IMR-90 (cell line): Measurements from ENCODE around the gene MAP3K8.

Experiments
- BHLHE40 ChIP-seq: fragments of 150-350 bp; IDR thresholded peaks from 2 replicates; pipeline ENCODE4 v1.6.1; 2016; ENCODE audit warnings: mild to moderate bottlenecking, low read depth, low read length
- FOS ChIP-seq: fragments of 150-350 bp; IDR thresholded peaks from 2 replicates; pipeline ENCODE4 v1.6.1; 2016; ENCODE audit warnings: low read depth, low read length
- MAFK ChIP-seq: IDR thresholded peaks from 2 replicates; pipeline ENCODE4 v1.6.1; 2012; ENCODE audit warnings: low read depth, low read length, improper control_type of control experiment
- MAZ ChIP-seq: IDR thresholded peaks from 2 replicates; pipeline ENCODE4 v1.6.1; 2012; ENCODE audit warnings: low read depth, mild to moderate bottlenecking, low read length, improper control_type of control experiment, moderate library complexity, borderline replicate concordance
- MXI1 ChIP-seq: IDR thresholded peaks from 2 replicates; pipeline ENCODE4 v1.6.1; 2012; ENCODE audit warnings: low read depth, mild to moderate bottlenecking, low read length, moderate library complexity, borderline replicate concordance
- NFE2L2 ChIP-seq: fragments of 150-350 bp; IDR thresholded peaks from 2 replicates; pipeline ENCODE4 v1.6.1; 2016; ENCODE audit warnings: low read depth, mild to moderate bottlenecking, low read length
- POLR2A ChIP-seq: IDR thresholded peaks from 2 replicates; pipeline ENCODE4 v1.6.1; 2012; ENCODE audit warnings: mild to moderate bottlenecking, low read depth, low read length
- RAD21 ChIP-seq: IDR thresholded peaks from 2 replicates; pipeline ENCODE4 v1.6.1; 2012; ENCODE audit warnings: low read length, improper control_type of control experiment
- RCOR1 ChIP-seq: IDR thresholded peaks from 2 replicates; pipeline ENCODE4 v1.6.1; 2012; ENCODE audit warnings: mild to moderate bottlenecking, low read length, improper control_type of control experiment; ENCODE audit not compliant: insufficient replicate concordance
- RFX5 ChIP-seq: IDR thresholded peaks from 2 replicates; pipeline ENCODE4 v1.8.0; 2012; ENCODE audit warnings: low read depth, mild to moderate bottlenecking, low read length, moderate library complexity
- SMC3 ChIP-seq: fragments of 150-350 bp; IDR thresholded peaks from 2 replicates; pipeline ENCODE4 v1.6.1; 2016; ENCODE audit warnings: low read depth, mild to moderate bottlenecking, antibody characterized with exemption, low read length, moderate library complexity
- TF ChIP-seq, protein P1 (sequence below): conservative IDR thresholded peaks from 2 replicates; pipeline ENCODE4 v1.5.1; 2012; ENCODE audit warnings: mild to moderate bottlenecking, low read depth, low read length, improper control_type of control experiment
- TF ChIP-seq, protein P2 (sequence below): fragments of 150-350 bp; IDR thresholded peaks from 2 replicates; pipeline ENCODE4 v1.6.1; 2017; ENCODE audit warnings: mild to moderate bottlenecking, antibody characterized with exemption, low read length, low read depth
- TF ChIP-seq, protein P3 (sequence below): fragments of 150-350 bp; IDR thresholded peaks from 2 replicates; pipeline ENCODE4 v1.6.1; 2016; ENCODE audit warnings: low read depth, mild to moderate bottlenecking, low read length, moderate library complexity, borderline replicate concordance

DNA sequence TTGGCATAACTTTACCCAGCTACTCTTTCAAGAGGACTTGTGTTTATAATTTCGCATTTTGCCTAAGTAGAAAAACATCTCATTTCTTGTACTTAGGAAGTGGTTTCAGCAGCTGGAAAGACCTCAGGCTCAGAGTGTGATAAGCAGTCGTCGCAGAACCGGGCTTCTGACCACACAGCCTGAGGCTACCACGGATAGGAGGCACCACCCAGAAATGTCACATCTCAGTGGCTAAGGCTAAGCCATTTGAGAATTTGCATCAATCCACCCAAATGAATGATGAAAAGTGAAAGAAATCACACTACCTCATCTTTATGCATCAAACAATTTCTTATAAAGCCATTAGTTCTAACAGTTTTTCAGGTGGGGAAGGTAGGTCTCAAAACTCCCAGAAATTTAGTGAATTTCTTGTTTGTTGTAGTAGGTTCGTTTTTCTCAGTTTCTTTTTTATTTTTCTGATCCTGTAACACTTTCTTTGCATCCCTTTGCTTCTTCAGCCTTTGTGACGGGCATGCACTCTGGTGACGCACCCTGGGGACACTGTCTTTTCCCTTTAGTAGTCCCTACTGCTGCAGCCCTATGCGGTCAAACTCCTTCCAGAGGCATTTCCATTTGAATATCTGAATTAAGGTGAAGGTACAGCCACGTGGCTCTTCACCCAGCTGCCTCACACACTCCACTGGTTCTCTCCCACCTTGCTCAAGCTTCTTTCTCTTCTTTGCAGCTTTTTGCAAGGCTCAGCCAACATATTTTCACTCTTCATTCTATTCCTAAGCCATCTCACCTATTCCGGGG is 68.5 kb downstream of the MAP3K8 start:
- TF ChIP-seq POLR2A (no peak), RFX5 (no peak), RAD21 (no peak), MAFK (no peak), FOS (no peak), MXI1 (no peak), NFE2L2 (no peak), BHLHE40 (no peak), SMC3 (no peak), RCOR1 (no peak), MAZ (no peak)
- TF ChIP-seq, protein P1, sequence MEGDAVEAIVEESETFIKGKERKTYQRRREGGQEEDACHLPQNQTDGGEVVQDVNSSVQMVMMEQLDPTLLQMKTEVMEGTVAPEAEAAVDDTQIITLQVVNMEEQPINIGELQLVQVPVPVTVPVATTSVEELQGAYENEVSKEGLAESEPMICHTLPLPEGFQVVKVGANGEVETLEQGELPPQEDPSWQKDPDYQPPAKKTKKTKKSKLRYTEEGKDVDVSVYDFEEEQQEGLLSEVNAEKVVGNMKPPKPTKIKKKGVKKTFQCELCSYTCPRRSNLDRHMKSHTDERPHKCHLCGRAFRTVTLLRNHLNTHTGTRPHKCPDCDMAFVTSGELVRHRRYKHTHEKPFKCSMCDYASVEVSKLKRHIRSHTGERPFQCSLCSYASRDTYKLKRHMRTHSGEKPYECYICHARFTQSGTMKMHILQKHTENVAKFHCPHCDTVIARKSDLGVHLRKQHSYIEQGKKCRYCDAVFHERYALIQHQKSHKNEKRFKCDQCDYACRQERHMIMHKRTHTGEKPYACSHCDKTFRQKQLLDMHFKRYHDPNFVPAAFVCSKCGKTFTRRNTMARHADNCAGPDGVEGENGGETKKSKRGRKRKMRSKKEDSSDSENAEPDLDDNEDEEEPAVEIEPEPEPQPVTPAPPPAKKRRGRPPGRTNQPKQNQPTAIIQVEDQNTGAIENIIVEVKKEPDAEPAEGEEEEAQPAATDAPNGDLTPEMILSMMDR, result no peak
- TF ChIP-seq, protein P2, sequence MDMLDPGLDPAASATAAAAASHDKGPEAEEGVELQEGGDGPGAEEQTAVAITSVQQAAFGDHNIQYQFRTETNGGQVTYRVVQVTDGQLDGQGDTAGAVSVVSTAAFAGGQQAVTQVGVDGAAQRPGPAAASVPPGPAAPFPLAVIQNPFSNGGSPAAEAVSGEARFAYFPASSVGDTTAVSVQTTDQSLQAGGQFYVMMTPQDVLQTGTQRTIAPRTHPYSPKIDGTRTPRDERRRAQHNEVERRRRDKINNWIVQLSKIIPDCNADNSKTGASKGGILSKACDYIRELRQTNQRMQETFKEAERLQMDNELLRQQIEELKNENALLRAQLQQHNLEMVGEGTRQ, result no peak
- TF ChIP-seq, protein P3, sequence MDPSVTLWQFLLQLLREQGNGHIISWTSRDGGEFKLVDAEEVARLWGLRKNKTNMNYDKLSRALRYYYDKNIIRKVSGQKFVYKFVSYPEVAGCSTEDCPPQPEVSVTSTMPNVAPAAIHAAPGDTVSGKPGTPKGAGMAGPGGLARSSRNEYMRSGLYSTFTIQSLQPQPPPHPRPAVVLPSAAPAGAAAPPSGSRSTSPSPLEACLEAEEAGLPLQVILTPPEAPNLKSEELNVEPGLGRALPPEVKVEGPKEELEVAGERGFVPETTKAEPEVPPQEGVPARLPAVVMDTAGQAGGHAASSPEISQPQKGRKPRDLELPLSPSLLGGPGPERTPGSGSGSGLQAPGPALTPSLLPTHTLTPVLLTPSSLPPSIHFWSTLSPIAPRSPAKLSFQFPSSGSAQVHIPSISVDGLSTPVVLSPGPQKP, result no peak
